Ishikawa (cell line): Measurements from ENCODE around the gene PDE5A.

Experiments
- CEBPB ChIP-seq: IDR thresholded peaks from 2 replicates; pipeline ENCODE4 v1.6.1; 2012
- CREB1 ChIP-seq: IDR thresholded peaks from 2 replicates; pipeline ENCODE4 v1.6.1; 2012; ENCODE audit warnings: low read depth
- EGR1 ChIP-seq: IDR thresholded peaks from 2 replicates; pipeline ENCODE4 v1.6.1; 2012
- EP300 ChIP-seq: IDR thresholded peaks from 2 replicates; pipeline ENCODE4 v1.6.1; 2012; ENCODE audit warnings: borderline replicate concordance
- FOXM1 ChIP-seq: IDR thresholded peaks from 2 replicates; pipeline ENCODE4 v1.6.1; 2012; ENCODE audit warnings: low read depth, borderline replicate concordance
- MAX ChIP-seq: IDR thresholded peaks from 2 replicates; pipeline ENCODE4 v1.6.1; 2012
- RAD21 ChIP-seq: IDR thresholded peaks from 2 replicates; pipeline ENCODE4 v1.6.1; 2012; ENCODE audit warnings: low read depth
- REST ChIP-seq: IDR thresholded peaks from 2 replicates; pipeline ENCODE4 v1.6.1; 2012; ENCODE audit warnings: low read depth, mild to moderate bottlenecking
- TAF1 ChIP-seq: IDR thresholded peaks from 2 replicates; pipeline ENCODE4 v1.6.1; 2012; ENCODE audit warnings: low read depth, mild to moderate bottlenecking
- TCF12 ChIP-seq: IDR thresholded peaks from 2 replicates; pipeline ENCODE4 v1.6.1; 2012; ENCODE audit warnings: low read depth
- TEAD4 ChIP-seq: IDR thresholded peaks from 2 replicates; pipeline ENCODE4 v1.6.1; 2012
- YY1 ChIP-seq: IDR thresholded peaks from 2 replicates; pipeline ENCODE4 v1.6.1; 2012; ENCODE audit warnings: low read depth
- ZBTB7A ChIP-seq: IDR thresholded peaks from 2 replicates; pipeline ENCODE4 v1.6.1; 2012; ENCODE audit warnings: low read depth
- TF ChIP-seq, protein P1 (sequence below): IDR thresholded peaks from 2 replicates; pipeline ENCODE4 v1.6.1; 2012

DNA sequence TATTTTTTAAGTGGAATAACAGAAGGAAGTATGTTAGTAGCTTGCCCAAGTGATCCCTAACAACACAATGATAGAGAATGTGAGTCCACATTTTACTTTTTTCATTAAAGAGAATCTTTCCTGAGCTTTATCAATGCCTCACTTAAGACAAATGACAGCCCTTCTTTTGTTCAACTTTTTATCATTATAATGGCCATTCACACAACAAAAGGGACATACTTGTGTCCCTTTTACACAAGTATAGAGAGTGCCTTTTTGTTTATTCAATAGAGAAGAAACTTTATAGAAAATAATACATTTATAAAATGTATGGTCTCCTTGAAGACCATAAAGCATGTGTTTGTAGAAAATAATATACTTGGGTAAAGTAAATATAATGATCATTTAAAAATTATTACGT lies 96.3 kb downstream of the PDE5A start:
- TF ChIP-seq MAX, result no peak
- TF ChIP-seq EP300, result no peak
- TF ChIP-seq CEBPB, result no peak
- no peak for TF ChIP-seq ZBTB7A
- no peak for TF ChIP-seq TAF1
- TF ChIP-seq REST, result no peak
- TF ChIP-seq TCF12, result no peak
- no peak for TF ChIP-seq FOXM1
- no peak for TF ChIP-seq YY1
- no peak for TF ChIP-seq RAD21
- TF ChIP-seq, protein P1, sequence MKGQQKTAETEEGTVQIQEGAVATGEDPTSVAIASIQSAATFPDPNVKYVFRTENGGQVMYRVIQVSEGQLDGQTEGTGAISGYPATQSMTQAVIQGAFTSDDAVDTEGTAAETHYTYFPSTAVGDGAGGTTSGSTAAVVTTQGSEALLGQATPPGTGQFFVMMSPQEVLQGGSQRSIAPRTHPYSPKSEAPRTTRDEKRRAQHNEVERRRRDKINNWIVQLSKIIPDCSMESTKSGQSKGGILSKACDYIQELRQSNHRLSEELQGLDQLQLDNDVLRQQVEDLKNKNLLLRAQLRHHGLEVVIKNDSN, result no peak
- no peak for TF ChIP-seq CREB1
- TF ChIP-seq TEAD4, result no peak
- no peak for TF ChIP-seq EGR1
